Activated CD4-positive, alpha-beta T cell treated with anti-CD3 and anti-CD28 coated beads for 1 hour (primary cell): ENCODE data around the gene BIN2.
"Not testable (repeated sequence)": the region's sequence is repeated elsewhere in the genome, so short reads cannot be mapped to it uniquely, and the experiment has no call there.

Source experiments
- DNase-seq: peaks from one replicate; pipeline ENCODE4 v3.0.0-alpha.2; 2020

The BIN2 gene

DNA sequence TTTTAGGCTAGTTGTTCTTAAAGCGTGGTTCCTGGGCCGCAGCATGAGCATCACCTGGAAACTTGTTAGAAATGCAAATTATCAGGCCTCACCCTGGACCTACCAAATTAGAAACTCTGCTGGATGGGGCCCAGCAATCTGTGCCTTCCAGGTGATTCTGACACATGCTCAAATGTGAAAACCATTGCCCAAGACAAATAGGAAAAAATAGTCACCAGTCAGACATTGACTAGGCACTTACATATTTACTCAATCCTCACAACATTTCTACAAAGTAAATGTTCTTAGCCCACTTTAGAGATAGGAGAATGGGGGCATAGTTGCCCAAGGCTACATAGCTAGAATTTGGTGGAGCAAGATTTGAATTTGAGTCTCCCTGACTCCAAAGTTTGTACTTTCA is 19.2 kb upstream of the BIN2 start:
- DNase-seq = no peak

DNA sequence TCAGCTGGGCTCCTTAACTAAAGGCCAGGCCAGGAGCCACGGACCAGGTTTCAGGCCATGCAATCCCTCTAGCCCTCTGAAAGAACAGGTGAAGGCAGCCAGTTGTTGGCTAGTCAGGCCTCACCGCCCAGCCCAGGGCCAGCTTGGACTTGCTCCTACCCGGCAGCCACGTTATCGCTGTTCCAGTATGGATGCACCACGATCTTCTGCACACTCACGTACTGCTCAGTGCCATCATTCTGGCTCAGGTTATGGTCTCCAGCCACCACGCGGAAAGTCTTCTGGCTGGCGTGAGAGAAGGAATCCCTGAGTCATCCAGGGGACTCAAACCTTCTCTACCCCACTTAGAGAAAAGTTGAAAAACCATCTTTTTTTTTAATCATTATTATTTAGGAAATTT is 18.4 kb upstream of the BIN2 start:
- DNase-seq = no peak

DNA sequence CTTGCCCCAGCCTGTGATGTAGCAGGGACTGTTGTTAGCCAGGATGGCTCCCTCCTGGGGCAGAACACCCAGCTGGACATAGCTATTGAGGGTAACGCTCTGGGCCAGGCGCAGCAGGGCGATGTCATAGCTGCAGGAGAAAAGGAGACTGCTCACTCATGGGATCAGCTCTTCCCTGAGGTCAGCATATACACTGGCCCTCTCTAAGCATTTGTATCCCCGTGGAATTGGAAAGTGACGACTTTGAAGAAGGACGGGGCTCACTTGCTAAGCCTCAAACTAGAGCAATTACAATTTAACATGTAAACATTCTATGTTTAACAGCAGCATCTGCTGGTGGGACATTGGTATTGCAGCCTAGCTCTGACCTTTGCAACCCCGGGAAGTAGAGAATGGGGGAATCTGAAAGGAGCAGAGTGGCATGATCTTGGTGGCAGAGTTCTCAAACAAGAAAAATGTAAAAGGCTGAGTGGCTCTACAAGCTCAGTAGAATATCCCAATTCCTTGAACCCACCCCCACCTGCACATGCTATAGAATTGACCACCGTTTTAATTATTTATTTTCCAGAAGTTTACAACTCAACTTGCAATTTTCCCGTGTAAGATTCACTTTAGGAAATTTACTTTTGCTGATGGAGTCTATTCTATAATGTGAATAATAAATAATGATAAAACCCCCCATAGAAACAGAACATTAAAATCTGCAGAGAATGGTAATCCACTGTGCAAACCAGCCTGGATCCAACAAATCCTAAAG is 17.5 kb upstream of the BIN2 start:
- DNase-seq = peak; percentile 55

DNA sequence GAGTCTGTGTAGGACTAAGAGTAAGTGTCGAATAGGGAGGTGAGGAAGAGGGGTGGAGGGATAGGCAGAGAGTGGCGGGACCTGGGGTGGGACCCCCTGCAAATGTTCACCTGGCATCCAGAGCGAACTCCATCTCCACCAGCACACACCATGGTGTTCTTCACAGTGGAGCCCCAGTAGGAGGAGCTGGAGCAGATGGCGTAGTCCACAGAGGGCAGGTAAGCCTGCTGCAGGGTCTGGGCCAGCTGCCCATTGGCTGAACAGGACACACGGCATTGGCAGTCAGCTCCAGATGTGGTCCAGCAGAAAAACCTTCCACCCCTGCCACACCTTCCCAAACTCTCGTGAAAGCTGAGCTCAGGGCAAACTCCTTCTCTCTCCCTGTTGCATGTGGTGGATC is 15.8 kb upstream of the BIN2 start:
- DNase-seq = no peak

DNA sequence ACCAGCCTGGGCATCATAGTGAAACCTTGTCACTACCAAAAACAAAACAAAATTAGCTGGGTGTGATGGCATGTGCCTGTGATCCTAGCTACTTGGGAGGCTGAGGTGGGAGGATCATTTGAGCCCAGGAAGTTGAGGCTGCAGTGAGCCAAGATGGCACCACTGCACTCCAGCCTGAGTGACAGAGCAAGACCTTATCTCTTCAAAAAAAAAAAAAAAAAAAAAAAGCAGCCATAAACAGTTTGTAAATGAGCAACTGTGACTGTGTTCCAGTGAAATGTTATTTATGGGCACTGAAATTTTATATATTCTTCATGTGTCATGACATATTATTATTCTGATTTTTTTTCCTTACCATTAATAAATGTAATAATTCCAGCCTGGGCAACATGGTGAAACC is 13.4 kb upstream of the BIN2 start:
- not testable (repeated sequence) for DNase-seq

DNA sequence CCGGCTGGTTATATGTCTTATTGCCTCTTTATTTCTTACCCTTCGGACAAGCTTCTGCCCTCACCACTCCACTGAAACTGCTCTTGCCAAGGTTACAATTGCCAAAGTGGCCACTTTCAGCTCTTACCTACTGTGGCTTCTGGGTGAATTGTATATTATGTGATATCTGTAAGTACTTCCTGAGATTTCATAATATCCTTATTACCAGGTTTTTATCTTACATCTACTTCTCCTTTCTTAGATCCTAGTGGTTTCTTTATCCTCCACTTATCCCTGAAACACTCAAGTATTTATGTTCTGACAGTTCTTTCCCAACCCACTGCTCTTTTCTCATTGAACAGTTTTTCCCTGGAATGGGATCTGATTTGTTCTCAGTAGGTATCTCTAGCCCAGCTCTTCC is 12.0 kb upstream of the BIN2 start:
- DNase-seq = no peak

DNA sequence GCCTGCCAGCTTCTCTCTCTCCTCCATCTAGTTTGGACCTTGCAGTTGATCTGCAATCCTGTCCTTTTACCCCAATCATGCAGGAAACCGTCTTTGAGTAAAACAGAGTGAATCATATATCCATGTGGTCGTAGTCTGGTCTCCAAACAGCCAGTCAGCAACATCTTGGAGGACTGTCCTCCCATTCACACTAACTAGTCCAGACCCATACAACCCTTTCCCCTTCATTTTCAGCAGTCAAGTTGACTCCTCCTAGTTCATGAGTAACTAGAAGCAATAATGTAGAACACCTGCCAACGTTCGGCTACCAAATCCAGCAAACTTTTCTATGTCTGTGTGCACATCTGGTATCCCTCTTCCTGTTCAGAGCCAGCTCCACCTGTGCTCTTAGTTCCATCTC is 10.8 kb upstream of the BIN2 start:
- no peak for DNase-seq

DNA sequence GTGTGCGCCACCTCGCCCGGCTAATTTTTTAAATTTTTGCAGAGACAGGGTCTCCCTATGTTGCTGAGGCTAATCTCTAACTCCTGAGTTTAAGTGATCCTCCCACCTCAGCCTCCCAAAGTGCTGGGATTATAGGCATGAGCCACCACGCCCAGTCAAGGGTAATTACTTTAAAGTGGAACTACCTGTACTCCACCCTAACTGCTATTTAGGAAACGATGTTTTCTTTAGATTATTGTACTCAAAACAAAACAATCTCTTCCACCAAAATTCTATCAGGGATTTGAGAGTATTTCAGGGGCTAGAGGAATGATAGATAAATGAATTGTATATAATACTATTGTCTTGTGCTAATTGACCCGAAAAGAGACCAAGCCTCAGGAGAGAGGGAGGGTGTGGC is 9.6 kb upstream of the BIN2 start:
- no peak for DNase-seq

DNA sequence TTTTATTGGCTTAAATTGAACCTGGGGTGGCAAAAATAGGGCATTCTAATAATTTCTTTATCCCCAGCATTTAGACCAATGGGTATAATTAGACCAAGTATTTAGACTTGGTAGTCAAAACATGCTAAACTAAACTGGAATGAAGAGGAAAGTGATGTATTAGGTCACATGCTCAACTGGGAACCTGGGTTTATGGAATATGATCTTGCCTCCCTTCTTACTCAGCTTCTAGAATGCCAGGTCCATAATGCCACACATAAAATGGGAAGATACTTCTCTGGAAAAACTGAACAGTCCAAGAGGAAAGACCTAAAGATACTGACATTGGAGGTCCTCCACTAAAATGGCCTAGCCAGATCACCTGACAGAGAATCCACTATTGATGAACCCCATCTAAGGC is 6.2 kb upstream of the BIN2 start:
- DNase-seq = no peak

DNA sequence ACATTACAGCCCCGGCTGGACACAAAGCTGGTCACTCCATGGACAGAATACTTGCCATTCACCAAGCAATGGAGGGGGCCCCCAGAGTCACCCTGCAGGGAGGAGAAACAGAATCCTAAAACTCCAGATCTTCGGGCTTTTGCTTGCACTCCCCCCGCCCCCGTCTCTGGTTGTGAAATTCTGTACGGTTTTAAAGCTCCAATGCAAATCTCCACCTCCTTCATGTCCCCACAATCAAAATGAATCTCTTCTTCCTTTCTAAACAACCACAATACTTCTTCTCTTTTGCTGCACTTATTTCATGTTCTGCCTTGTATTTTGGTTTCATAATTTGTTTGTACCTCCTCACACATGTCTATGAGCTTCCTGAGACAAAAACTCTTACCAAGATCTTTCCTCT is 5.8 kb upstream of the BIN2 start:
- no peak for DNase-seq

DNA sequence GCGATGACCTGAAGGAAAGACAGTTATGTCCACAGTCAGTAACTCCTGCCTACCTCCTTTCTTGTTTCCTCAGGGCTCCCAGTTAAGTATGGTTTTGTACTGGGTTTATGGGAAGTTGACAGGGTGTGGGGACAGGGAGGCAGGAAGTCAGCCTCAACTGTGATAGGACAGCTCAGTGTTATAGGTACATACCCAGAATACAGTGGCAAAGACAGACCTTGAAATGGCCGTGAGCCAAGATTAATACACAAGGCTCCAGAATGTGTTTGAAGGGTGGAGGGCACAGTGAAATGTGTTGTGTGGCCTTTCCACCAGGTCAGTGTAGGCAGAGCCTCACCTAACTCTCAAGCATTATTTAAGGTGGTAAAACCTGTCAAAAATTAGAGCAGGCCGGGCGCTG is 4.6 kb upstream of the BIN2 start:
- no peak for DNase-seq

DNA sequence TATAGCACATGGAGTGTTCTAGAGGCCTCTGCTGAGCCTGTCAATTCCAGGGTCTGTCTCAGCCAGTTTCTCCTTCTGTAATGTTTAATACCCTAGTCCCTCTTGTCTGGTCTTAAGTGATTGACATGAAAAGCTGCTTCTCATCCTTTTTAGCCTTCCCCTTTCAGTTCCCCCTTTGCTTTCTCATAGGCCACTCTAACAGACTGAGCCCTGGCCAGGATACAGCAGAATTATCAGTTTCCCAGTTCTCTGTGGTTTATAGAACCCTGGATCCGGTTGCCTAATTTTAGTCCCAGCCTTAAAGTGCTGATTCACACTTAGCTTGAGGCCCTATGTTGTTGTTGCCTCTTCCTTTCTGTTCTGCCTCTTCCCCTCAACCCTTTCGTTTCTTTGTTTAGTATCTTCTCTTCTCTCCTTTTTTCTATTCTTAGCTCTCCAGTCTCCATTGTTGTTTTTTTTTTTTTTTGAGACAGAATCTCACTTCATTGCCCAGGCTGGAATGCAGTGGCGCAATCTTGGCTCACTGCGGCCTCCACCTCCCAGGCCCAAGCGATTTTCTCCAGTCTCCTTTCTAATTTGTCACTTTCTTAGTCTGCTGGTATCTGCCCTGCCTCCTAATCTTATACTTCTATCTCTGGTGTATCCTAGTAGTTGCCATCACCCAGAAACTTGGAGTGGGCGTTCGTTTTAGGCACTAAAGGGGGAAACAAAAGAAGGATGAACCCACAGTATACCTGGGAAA is 2.9 kb upstream of the BIN2 start:
- DNase-seq = no peak

DNA sequence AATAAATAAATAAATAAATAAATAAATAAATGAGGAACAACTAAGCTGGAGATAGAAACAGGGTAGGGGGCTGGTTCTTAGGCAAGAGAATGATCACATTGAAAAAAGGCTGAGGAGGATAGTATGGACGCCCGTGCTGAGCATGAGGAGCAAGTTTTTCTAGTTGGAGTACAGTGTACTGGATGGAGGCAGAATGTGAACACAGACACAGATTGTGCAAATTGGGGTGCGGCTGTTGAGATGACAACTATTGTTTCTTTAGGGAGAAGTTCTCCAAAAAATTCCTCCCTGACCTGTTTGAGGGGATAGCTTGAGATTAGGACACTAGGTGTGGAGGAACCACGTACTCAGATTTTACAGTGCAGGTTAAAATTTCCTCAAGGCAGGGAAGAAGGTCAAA is 979 bp upstream of the BIN2 start:
- DNase-seq = no peak

DNA sequence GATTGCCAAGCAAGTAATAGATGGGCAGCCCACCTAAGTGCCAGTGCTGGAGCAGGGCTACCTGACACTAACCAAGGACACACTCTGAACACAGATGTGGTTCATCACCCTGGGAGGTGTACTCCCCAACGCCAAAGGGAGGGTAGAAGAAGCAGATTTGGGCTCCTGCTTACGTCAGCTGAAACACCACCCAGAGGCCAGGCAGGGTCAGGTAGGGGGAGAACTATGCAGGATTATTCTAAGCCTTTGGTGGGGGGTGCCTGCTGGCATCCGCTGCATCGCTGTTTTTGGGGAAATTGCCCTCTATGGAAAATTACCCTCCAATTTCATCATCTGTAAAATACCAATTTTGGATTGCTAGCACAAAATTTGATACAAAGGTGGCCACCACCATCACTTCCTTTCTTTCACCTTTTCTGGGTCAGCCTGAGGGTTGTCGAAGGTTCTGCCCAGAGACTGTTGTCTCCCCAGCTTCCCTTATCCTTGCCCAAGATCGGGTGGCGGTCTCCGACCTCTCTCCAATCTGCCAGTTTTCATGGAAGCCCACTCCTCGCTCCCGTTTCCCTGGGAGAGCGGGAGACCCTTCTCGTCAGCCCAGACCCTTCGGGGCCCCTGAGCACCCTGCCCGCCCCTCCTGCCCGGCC is 535 bp downstream of the BIN2 start:
- peak; percentile 40 for DNase-seq

DNA sequence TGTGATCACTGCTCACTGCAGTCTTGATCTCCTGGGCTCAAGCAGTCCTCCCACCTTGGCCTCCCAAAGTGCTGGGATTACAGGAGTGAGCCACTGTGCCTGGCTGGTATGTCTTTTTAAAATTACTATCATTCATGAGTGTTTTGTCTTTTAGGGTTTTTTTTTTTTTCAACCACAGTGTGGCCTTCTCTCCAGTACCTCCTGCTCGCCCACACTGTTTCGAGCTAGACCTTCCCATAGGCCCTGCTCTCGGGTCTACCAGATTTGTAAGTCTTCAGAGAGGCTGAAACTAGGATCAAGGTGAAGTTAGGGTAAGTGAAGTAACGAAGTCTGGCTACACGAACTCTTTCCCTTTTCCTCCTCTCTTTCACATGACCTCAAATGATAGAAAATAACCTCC is 1.5 kb downstream of the BIN2 start:
- no peak for DNase-seq

DNA sequence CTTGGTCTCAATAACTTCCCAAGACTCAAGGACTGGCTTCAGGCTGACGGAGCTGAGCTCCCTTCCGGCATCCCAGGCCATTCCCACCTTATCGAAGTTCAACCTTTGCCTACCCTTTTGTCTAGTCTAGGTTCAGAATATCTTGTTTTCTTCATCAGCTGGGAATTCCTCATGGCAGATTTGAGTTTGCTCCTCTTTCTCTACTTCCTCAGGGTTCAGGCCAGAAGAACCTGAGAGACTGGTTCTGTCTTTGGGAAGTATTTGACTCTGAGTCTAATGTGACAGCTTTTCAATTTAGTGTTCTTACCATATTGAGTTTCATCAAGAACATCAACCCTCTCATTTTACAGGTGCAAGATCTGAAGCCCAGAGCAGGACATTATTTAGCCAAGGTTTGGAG is 2.1 kb downstream of the BIN2 start:
- no peak for DNase-seq

DNA sequence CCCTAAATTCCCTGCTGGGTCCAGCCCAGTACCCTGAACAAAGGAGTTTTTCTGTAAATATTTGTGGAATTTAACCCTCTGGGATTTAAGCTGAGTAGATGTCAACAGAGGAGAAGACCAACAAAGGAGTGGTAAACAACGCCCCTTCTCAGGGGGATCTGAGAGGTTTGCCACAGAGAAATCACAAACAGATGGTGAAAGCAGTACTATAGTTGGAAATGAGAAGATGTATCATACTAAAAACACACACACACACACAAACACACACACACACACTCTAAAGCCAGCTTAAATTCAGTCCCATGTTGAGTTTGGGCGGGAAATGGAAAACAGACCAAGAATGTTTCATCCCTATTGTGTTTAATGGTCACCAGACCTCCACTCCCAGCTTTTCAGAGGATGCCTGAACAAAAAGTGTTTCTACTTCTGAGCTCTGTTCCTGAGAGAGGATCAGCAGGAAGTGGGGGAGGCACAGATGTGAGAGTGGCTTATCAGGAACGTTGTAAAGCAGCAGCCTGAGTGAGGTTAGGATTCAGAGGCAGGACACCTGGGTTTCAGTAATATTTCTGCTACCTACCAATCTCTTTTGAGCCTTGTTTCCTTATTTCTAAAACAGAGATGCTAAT is 3.2 kb downstream of the BIN2 start:
- DNase-seq = no peak

DNA sequence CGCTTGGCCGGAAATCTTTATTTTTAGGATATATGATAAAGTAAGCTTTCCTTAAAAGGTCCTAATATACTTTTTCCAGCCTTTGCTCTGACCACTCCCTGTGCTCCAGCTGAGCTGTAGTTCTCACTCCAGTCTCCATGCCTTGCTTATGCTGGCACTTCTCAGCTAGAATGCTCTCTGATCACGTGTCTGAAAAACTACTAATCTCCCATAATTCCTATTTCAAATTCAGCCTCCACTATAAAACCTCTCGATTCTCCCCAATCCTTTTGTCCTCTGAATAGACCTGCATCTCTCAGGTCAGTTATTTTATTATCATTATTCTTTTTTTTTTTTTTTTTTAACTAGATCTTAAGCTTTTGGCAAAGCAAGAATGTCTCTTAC is 3.7 kb downstream of the BIN2 start:
- no peak for DNase-seq

DNA sequence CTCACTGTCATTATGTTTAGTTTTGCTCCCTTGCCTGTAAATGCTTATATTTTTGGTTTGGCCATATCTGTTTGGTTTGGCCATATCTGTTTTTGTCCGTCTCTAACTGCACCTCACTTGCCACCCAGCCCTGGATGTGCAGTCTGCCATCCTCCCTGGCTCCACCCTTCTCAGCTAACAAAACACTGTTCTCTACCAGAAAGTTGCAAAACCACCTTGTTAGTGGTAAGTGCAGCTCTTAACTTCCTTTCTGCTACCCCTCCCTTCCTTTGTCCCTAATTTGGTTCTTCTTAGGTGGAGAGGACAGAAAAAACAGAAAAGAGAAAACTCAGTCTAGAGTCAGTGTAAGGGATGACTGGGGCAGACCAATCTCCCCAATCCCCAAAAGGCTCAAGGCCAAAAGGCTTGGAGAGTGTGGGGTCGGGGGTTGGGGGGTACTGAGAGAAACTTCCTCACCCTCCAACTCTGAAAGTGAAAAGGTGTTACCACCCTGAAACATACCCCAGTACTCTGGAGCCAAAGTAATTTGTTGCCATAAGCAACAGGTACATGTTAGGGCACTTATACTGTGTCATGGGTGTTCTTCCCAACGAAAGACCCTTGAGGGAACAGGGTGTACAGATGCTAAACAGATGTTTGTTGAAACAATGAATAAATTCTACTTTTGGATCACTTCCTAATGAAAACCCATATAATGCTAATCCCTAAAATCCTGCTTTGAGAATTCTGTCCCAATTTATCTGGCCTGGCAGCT is 5.0 kb downstream of the BIN2 start:
- peak; percentile 17 for DNase-seq

DNA sequence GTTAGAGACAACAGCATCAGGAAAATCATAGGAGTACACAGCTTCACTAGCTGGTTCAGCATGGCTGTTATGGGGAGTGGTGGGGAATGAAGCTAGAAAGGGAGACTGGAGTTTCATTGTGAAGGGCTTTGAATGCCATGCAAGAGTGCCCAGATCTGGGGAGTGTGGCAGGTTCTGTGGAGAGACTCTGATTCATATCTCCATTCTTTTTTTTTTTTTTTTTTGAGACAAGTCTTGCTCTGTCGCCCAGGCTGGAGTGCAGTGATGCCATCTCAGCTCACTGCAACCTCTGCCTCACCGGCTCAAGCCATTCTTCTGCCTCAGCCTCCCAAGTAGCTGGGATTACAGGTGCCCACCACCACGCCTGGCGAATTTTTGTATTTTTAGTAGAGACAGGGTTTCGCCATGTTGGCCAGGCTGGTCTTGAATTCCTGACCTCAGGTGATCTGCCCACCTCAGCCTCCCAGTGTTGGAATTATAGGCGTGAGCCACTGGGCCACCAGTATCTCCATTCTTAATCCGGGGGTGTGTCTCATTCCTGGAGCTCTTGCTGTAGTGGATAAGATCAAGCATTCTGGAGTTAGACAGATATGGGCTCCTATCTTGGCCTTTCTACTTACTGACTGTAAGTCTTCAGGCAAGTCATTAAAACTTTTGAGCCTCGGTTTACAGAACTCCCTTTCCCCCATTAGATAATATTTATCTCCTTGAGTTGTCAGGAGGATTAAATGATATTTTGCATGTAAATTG is 5.7 kb downstream of the BIN2 start:
- DNase-seq = not testable (repeated sequence)

DNA sequence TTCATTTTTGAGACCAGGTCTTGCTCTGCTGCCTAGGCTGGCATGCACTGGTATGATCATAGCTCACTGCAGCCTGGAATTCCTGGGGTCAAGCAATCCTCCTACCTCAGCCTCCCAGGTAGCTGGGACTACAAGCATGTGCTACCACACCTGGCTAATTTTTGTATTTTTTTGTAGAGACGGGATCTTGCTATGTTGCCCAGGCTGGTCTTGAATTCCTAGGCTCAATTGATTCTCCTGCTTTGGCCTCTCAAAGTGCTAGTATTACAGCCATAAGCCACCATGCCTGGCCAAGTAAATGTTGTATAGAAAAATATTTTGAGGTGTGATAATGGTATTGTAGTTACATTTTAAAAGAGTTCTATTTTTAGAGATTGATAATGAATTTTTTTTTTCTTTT is 12.6 kb downstream of the BIN2 start:
- DNase-seq = no peak
